Gastrocnemius medialis (tissue), 4 donors: ENCODE data around the gene AGBL1.

ENCODE experiments used
- CTCF ChIP-seq, 5 experiments: fragments of 450-650 bp in 3 of 5; fragments of 200-600 bp in 2 of 5; sonication (generic) in 2 of 5; IDR thresholded peaks in 4 of 5; conservative IDR thresholded peaks in 1 of 5; 1 replicate in 4 of 5; 2 replicates in 1 of 5; pipeline ENCODE4 v1.5.1; 2016 to 2019; ENCODE audit warnings: antibody characterized with exemption in 5 of 5, mild to moderate bottlenecking in 3 of 5, moderate library complexity in 3 of 5
- POLR2A ChIP-seq, 2 donors: fragments of 450-650 bp; IDR thresholded peaks; one replicate each; pipeline ENCODE4 v1.6.1; 2017; ENCODE audit warnings: antibody characterized with exemption in 2 of 2, mild to moderate bottlenecking in 2 of 2, moderate library complexity in 2 of 2

GRCh38 chr15:86663979-86664378 lies 584.3 kb downstream of the AGBL1 start:
- TF ChIP-seq CTCF (IDR thresholded peaks at IDR 0.05 in 4 of 5, conservative IDR thresholded peaks at IDR 0.05 in 1 of 5), result no peak
- TF ChIP-seq POLR2A (IDR thresholded peaks at IDR 0.05), result no peak
